ENCODE results near the gene TMEM74B.

TMEM74B gene

DNA sequence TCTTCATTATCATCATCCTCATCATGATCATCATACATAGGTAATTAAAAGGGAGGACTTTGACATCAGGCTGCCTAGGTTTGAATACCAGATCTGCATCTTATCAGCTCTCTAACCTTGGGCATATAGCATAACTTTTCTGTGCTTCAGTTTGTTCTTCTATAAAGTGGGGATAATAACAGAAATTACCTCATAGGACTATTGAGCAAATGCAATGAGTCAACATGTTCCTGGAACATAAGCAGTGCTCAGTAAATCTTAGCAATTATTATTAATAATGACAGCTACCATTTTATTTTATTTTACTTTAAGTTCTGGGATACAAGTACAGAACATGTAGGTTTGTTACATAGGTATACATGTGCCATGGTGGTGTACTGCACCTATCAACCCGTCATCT lies 25.7 kb upstream of the TMEM74B start:
- H3K4me3 Mint-ChIP-seq, result no peak overlapping the region
- H3K9me3 Mint-ChIP-seq, result no peaks in the 10 kb centered on the region
- ATAC-seq (no peak), DNase-seq (no peak)
- H3K36me3 Mint-ChIP-seq (ENCODE audit: low read depth), result no peaks in the 10 kb centered on the region
- peaks cover 17% of the 10 kb centered on the region for H3K4me1 Mint-ChIP-seq
- H3K27ac Mint-ChIP-seq, result no peak overlapping the region
- peaks cover 3% of the 10 kb centered on the region for H3K27me3 Mint-ChIP-seq

DNA sequence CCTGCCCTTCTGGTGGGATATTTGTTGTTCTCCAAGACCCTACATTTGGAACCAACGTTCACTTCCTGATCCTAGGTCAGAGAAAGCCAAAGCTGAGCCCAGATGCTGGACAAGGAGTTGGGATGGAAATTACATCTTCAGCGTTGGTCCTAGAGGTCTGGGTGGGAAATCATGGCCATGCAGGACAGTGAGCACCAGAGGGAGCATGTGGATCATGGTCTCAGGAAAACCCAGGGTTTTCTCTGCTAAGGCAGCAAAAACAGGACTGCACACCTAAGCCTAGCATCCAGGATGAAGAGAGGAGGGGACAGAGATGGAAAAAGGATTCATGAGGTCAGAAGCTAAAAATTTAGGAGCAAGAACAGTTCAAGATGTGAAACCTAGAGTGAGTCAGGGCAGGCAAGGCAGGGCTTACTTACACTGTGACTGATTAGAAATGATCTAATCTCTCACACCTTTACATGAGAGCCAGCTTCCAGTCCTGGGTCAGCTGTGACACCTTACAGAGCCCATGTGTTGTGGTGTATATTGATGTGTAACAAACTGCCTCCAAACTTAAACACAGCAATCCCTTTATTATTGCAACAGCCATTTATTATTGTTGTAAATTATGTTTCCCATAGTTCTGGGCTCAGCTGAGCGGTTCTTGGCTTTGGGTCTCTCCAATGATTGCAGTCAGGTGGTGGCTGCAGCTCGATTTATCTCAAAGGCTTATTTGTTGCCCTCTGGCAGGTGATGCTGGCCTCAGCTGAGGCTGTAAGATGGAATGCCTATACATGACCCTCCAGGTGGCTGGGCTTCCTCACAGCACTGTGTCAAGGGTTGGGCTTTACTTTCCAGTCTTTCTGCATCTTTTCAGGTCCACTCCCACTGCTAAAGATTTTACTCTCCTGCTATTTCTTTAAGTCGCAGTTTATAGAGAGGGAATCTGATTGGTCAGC lies 24.9 kb upstream of the TMEM74B start:
- no peaks in the 10 kb centered on the region for H3K9me3 Mint-ChIP-seq
- ATAC-seq (peak; percentile 55), DNase-seq (no peak)
- H3K36me3 Mint-ChIP-seq (ENCODE audit: low read depth), result no peaks in the 10 kb centered on the region
- peaks cover 3% of the 10 kb centered on the region for H3K27me3 Mint-ChIP-seq
- H3K4me3 Mint-ChIP-seq, result no peak overlapping the region
- H3K27ac Mint-ChIP-seq, result peak overlapping the region; percentile 31
- peaks cover 9% of the 10 kb centered on the region for H3K4me1 Mint-ChIP-seq

DNA sequence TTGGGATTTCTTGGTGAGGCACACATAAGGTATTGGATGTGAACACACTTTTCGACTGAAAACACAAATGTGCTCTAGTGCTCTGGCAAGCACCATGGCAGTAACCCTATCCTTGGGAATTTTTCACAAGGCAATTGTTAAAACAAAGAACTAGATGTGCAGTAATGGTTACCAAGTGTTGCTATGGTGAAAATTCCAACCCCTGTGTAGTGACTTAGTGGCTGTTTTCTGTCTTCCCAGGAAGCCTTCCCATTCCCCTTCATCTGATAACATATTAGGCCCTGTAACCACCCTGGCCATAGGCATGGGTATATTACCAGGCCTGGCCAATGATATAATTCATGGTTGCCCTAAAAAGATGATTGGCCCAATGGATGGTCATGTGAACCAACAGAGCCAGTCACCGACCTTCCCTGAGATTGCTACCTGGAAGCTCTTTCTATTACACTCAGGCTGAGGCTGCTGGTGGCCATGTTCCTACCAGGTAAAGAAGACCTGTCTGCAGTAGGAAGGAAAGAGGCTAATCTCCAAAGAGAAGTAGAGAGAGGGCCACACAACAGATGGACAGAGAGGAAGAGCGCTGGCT lies 22.6 kb upstream of the TMEM74B start:
- Mint-ChIP-seq H3K4me1 (no peaks in the 10 kb centered on the region), H3K27ac (no peak overlapping the region), H3K36me3 (ENCODE audit: low read depth) (no peaks in the 10 kb centered on the region), H3K4me3 (no peak overlapping the region), H3K27me3 (peaks cover 3% of the 10 kb centered on the region), H3K9me3 (no peaks in the 10 kb centered on the region)
- DNase-seq (no peak), ATAC-seq (no peak)

DNA sequence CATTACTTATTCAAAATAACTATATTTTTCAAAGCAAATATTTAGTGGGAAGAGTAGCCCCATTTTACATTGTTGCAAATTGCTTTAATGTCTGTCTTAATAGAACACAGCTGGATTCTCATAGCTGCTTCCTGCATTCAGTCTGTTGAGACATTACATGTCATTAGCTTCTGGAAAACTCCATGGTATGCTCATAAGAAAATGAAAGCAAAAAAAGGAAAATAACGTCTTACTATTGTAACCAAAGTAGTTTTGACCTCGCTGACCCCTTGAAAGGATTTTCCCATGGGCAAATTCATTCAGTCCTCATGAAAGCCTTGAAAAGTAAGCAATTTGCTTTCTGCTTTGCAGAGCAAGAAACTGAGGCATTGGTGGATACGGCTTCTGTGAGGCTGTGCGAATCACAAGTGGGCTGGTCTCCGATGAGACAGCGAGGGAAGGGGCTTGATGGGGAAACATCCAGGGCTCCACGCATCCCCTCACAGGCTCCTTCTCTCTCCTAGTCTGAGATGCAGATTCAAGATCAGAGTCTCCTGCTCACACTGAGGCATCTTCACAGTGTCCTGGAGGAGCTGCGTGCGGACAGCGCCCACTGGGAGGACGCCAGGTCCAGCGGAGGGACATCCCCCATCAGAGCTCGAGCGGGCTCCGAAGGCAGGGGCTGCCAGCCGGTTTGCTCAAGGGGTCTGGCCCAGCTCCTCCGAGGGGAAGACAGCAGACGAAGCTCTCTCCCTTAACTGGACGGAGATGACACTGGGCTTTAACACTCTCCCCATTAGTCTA lies 21.8 kb upstream of the TMEM74B start:
- DNase-seq, result no peak
- Mint-ChIP-seq H3K36me3 (ENCODE audit: low read depth) (no peaks in the 10 kb centered on the region), H3K27ac (no peak overlapping the region), H3K4me3 (no peak overlapping the region), H3K9me3 (no peaks in the 10 kb centered on the region), H3K27me3 (peaks cover 3% of the 10 kb centered on the region), H3K4me1 (no peaks in the 10 kb centered on the region)
- ATAC-seq, result no peak

DNA sequence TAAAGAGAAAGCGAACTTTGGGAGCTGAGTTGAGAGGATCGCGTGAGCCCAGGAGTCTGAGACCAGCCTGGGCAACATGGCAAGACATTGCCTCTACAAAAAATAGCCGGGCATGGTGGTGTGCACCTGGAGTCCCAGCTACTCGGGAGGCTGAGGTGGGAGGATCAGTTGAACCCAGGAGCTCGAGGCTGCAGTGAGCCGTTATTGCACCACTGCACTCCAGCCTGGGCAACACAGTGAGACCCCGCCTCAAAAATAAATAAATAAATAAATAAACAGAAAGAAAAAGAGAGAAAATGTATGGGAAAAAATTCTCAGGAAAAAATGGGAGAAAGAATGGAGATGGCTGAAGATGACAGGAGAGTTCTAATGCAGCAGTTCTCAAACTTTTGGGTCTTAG lies 21.0 kb upstream of the TMEM74B start:
- H3K4me1 Mint-ChIP-seq, result no peaks in the 10 kb centered on the region
- H3K27ac Mint-ChIP-seq, result no peak overlapping the region
- no peaks in the 10 kb centered on the region for H3K36me3 Mint-ChIP-seq (ENCODE audit: low read depth)
- H3K9me3 Mint-ChIP-seq, result no peaks in the 10 kb centered on the region
- H3K4me3 Mint-ChIP-seq, result no peak overlapping the region
- DNase-seq, result no peak
- no peak for ATAC-seq
- peaks cover 1% of the 10 kb centered on the region for H3K27me3 Mint-ChIP-seq

DNA sequence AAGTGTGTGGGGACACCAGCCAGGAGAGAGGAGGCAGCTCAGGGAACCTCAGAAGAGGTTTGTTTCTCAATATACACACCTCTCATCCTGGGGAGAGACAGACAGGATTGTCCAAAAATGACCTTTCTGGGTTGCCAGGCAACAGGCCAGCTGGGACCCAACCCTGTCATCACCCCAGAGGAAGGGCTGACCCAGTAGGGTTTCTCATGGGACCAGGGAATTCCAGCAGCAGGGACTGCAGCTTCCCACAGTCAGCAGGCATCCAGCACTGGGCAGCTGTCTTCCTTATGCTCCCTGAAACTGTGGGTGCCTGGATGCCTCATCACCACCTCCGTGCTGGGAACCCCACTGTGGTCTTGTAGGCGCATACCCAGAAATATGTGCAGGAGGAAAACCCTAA lies 19.8 kb upstream of the TMEM74B start:
- Mint-ChIP-seq H3K36me3 (ENCODE audit: low read depth) (no peaks in the 10 kb centered on the region), H3K9me3 (no peaks in the 10 kb centered on the region), H3K27ac (no peak overlapping the region), H3K27me3 (no peaks in the 10 kb centered on the region), H3K4me1 (peaks cover 4% of the 10 kb centered on the region), H3K4me3 (no peak overlapping the region)
- DNase-seq (no peak), ATAC-seq (no peak)

DNA sequence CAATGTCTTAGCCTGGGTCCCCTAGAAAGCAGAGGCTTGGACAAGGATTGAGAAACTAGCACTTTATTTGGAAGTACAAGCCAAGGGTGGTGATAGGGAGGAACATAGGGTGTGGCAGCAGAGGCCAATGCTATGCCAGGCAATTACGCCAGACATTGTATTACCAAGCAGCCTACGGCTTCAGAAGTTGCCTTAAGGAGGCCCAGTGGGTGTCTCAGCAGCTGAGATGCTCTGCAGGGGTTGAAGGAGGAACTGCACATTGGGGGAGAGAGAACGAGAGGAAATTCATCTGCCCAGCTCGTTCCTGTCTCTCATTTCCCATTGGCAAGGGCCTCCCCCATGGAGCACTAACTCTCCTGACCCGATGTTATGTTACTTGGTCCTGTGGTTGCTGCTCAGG lies 19.3 kb upstream of the TMEM74B start:
- no peak for ATAC-seq
- Mint-ChIP-seq H3K27ac (no peak overlapping the region), H3K36me3 (ENCODE audit: low read depth) (no peaks in the 10 kb centered on the region), H3K4me1 (peaks cover 4% of the 10 kb centered on the region), H3K9me3 (no peaks in the 10 kb centered on the region), H3K4me3 (no peak overlapping the region), H3K27me3 (no peaks in the 10 kb centered on the region)
- no peak for DNase-seq

DNA sequence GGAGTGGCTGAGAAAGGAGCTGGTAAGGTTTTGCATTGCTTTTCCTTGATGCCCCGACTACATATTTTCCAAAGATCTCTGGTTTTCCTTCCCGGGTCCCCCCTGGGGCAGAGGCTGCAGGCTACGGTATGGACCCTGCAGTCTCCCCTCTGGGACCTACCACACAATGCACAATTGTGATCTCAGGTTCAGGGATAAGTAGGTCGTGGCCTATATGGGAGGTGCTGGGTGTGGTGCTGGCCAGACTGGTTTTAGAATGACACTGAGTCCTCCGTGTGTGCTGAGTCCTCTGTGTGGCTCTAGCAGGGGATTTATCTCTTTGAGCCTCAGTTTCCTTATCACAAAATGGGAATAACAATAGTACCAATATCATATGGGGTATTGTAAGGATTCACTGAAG lies 18.8 kb upstream of the TMEM74B start:
- Mint-ChIP-seq H3K27ac (no peak overlapping the region), H3K9me3 (no peaks in the 10 kb centered on the region), H3K4me1 (peaks cover 4% of the 10 kb centered on the region), H3K36me3 (ENCODE audit: low read depth) (no peaks in the 10 kb centered on the region), H3K4me3 (no peak overlapping the region), H3K27me3 (peaks cover 1% of the 10 kb centered on the region)
- ATAC-seq, result no peak
- no peak for DNase-seq

DNA sequence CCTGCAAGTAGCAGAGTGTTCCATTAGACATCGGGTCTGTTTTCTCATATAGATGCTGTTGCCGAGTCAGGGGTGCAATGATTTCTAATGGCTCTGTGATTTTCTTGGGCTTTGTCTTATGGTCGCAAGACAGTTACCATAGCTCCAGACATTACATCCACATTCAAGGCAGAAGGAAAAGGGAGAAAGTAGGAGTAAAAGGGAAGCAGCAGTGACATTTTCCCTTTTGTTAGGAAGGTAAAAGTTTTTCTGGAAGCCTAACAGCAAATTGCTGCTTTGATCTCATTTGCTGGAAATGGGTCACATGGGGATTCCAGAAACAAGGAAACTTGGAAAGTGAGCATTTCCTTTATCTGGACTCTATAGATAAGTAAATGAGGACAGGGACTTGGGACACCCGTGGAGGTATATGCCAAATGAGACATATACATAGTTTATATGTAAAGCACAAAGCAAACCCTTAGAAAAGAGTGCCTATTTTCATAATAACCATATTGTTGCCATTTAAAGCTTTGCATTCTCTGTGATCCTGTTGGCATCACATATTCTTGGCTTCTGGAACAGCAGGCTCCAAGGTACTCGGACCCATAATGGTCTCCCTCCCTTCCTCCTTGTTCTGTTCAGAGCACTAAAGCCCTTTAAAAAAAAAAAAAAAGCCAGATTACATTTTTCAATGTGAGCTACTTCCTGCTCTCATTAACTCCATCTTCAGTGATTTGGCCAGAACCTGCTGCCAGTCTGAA lies 18.2 kb upstream of the TMEM74B start, which contains the start of gene C20orf202:
Gene C20orf202, plus strand, starts transcription at position 693 of the 743 bp plus-strand sequence. CDS start 132 bp downstream, outside the sequence.
- ATAC-seq (no peak), DNase-seq (no peak)
- H3K27me3 Mint-ChIP-seq, result peaks cover 4% of the 10 kb centered on the region
- H3K27ac Mint-ChIP-seq, result no peak within 1 kb of the TSS
- no peak within 1 kb of the TSS for H3K4me3 Mint-ChIP-seq
- H3K4me1 Mint-ChIP-seq, result peaks cover 4% of the 10 kb centered on the region
- no peaks in the 10 kb centered on the region for H3K36me3 Mint-ChIP-seq (ENCODE audit: low read depth)
- no peaks in the 10 kb centered on the region for H3K9me3 Mint-ChIP-seq

DNA sequence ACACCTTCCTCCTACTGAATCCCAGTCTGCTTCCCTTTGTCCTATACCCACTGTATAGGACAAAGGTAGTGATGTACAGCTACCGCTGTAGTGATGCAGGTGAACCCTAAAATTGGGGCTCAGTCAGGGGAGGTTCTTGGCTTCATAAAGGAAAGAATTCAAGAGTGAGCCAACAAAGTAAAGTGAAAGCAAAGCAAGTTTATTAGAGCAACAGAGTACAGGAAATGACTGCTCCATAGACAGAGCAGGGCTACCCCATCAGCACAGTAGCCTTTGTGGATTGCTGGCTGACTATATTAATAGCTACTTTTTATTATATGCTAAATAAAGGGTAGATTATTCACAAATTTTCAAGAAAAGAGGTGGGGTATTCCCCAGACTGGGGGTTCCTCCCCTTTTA lies 15.2 kb upstream of the TMEM74B start:
- Mint-ChIP-seq H3K9me3 (no peaks in the 10 kb centered on the region), H3K4me3 (no peak overlapping the region), H3K4me1 (peaks cover 4% of the 10 kb centered on the region), H3K27ac (no peak overlapping the region), H3K36me3 (ENCODE audit: low read depth) (no peaks in the 10 kb centered on the region), H3K27me3 (peaks cover 4% of the 10 kb centered on the region)
- ATAC-seq, result no peak
- no peak for DNase-seq

DNA sequence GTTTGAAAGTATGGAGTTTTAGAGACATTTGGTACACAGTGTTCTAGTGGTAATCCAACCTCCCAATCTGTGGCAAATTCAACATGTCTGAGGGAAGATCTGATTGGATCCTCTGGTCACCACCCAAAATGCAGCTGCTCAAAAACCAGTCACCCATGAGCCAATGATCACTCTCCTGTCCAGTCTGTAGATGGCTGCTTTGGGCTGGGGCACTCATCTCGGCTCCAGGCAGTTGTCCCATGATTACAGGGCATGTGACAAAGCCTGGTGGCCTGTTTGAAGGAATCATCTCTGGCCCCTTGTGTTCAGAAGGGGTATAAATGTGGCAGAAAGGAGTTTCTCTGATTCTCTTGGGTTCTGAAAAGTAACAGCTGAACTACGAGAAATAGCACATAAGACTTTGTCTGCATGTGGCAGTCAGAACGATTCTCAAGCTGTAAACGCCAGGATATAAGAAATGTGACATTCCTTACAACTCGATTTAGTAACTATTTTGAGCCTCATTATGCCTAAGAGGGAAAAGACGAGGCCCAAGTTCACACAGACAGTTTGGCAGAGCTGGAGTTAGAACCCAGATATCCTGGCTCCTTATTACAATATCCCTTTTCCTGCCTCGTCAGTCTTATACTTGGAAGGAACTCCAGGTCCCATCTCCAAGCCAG lies 14.6 kb upstream of the TMEM74B start:
- H3K36me3 Mint-ChIP-seq (ENCODE audit: low read depth), result no peaks in the 10 kb centered on the region
- no peak overlapping the region for H3K27ac Mint-ChIP-seq
- H3K9me3 Mint-ChIP-seq, result no peaks in the 10 kb centered on the region
- peaks cover 4% of the 10 kb centered on the region for H3K4me1 Mint-ChIP-seq
- ATAC-seq, result no peak
- H3K4me3 Mint-ChIP-seq, result no peak overlapping the region
- H3K27me3 Mint-ChIP-seq, result peaks cover 4% of the 10 kb centered on the region
- no peak for DNase-seq

DNA sequence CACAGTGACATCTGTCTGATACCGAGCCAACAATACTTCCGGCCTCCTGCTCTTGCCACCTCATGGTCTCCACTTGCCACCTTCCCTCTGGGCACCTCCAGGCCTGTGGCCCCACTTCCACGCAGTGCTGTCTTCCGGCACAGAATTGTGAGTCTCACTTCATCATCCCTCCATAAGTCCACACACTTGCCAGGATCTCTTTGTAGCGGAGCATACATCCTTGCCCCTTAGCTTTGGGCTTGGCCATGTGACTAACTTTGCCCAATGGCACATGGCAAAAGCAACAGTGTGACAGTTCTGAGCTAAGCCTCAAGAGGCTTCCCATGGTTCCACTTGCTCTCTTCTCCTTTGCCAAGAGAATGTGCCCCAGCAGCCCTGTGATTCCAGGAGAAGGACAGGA lies 14.0 kb upstream of the TMEM74B start:
- DNase-seq (no peak), ATAC-seq (no peak)
- peaks cover 4% of the 10 kb centered on the region for H3K27me3 Mint-ChIP-seq
- H3K4me3 Mint-ChIP-seq, result no peak overlapping the region
- no peak overlapping the region for H3K27ac Mint-ChIP-seq
- H3K36me3 Mint-ChIP-seq (ENCODE audit: low read depth), result no peaks in the 10 kb centered on the region
- H3K4me1 Mint-ChIP-seq, result peaks cover 4% of the 10 kb centered on the region
- no peaks in the 10 kb centered on the region for H3K9me3 Mint-ChIP-seq

DNA sequence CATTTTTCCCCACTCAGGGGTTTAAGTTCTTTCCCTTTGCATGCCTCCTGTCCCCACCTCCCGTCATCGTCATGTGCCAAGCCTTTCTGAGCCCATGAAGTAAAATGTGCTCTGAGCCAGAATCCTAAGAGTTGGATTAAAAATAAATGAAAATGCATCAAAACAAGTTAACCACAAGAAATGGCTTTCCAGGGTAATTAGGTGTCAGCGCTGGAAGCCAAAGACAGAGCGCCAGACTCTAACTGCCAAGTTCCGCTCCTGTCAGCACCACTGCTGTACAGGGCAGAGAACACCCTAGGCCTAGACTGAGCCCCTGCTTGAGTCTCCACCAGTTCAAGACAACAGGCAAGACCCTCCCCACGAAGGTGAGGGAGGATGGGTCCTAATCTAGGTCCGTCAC lies 13.0 kb upstream of the TMEM74B start:
- DNase-seq (no peak), ATAC-seq (no peak)
- H3K4me3 Mint-ChIP-seq, result no peak overlapping the region
- H3K27me3 Mint-ChIP-seq, result peaks cover 4% of the 10 kb centered on the region
- no peaks in the 10 kb centered on the region for H3K36me3 Mint-ChIP-seq (ENCODE audit: low read depth)
- H3K9me3 Mint-ChIP-seq, result no peaks in the 10 kb centered on the region
- no peak overlapping the region for H3K27ac Mint-ChIP-seq
- peaks cover 4% of the 10 kb centered on the region for H3K4me1 Mint-ChIP-seq

DNA sequence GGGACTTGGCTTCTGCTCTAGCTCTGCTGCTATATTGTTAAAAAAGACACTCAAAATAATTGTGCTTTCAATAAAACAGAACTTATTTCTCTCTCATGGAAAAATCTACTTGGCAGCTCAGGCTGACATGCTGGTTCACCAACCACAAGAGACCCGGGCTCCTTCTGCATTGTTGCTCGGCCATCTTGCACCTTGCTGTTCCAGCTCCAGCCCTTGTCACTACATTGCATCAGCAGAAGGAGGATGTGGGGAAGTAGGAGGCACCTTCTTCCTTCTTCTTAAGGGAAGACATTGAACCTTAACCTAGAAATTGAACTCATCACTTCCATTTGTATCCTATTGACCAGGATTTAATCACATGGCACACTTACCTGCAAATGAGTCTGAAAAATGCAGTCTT lies 11.9 kb upstream of the TMEM74B start:
- no peaks in the 10 kb centered on the region for H3K36me3 Mint-ChIP-seq (ENCODE audit: low read depth)
- H3K27me3 Mint-ChIP-seq, result peaks cover 4% of the 10 kb centered on the region
- no peak overlapping the region for H3K4me3 Mint-ChIP-seq
- no peaks in the 10 kb centered on the region for H3K9me3 Mint-ChIP-seq
- peaks cover 4% of the 10 kb centered on the region for H3K4me1 Mint-ChIP-seq
- DNase-seq, result no peak
- no peak overlapping the region for H3K27ac Mint-ChIP-seq
- no peak for ATAC-seq

Measured in activated naive CD8-positive, alpha-beta T cell treated with anti-CD3 and anti-CD28 coated beads, Interleukin-2, amount 50 U/mL, for 24 hours (primary cell).